ENCODE results near the gene CALM1.

Gene CALM1

GRCh38 chr14:90412058-90412457, 15.2 kb downstream of the CALM1 start:
- DNase-seq = no peak

GRCh38 chr14:90416720-90417119, 19.9 kb downstream of the CALM1 start:
- DNase-seq = no peak

GRCh38 chr14:90418053-90418452, 21.2 kb downstream of the CALM1 start:
- no peak for DNase-seq

- no peak for DNase-seq
Observed at GRCh38 chr14:90419200-90419599, 22.4 kb downstream of the CALM1 start.

GRCh38 chr14:90421001-90421631, 24.3 kb downstream of the CALM1 start:
- no peak for DNase-seq

- no peak for DNase-seq
Observed at GRCh38 chr14:90421632-90422020, 24.8 kb downstream of the CALM1 start.

GRCh38 chr14:90423166-90423565, 26.3 kb downstream of the CALM1 start:
- no peak for DNase-seq

- DNase-seq = no peak
Observed at GRCh38 chr14:90424075-90424474, 27.2 kb downstream of the CALM1 start.

GRCh38 chr14:90424686-90425372, 28.0 kb downstream of the CALM1 start:
- no peak for DNase-seq

- DNase-seq = no peak
Observed at GRCh38 chr14:90425373-90425879, 28.6 kb downstream of the CALM1 start.

GRCh38 chr14:90426031-90426540, 29.3 kb downstream of the CALM1 start:
- DNase-seq = no peak

GRCh38 chr14:90426663-90427062, 29.8 kb downstream of the CALM1 start:
- no peak for DNase-seq

- DNase-seq = no peak
Observed at GRCh38 chr14:90427848-90428426, 31.1 kb downstream of the CALM1 start.

GRCh38 chr14:90428676-90429075, 31.8 kb downstream of the CALM1 start:
- no peak for DNase-seq

- DNase-seq = no peak
Observed at GRCh38 chr14:90429236-90429635, 32.4 kb downstream of the CALM1 start.

- DNase-seq = no peak
Observed at GRCh38 chr14:90429754-90430153, 32.9 kb downstream of the CALM1 start.

- DNase-seq = no peak
Observed at GRCh38 chr14:90434370-90435020, 37.7 kb downstream of the CALM1 start.

- no peak for DNase-seq
Observed at GRCh38 chr14:90438841-90439240, 42.0 kb downstream of the CALM1 start.

- no peak for DNase-seq
Observed at GRCh38 chr14:90440021-90440451, 43.2 kb downstream of the CALM1 start.

GRCh38 chr14:90440592-90440991, 43.8 kb downstream of the CALM1 start:
- no peak for DNase-seq

- DNase-seq = no peak
Observed at GRCh38 chr14:90442388-90442787, 45.6 kb downstream of the CALM1 start.

GRCh38 chr14:90443161-90444076, 46.6 kb downstream of the CALM1 start:
- DNase-seq = no peak
